Karpas-422 (cell line): ENCODE measurements around the gene NCKAP5. TPM values are rescaled to one million over a fixed set of nuclear protein-coding genes. Genes with fewer than 3 reads are reported as not detected.

Experiments
- DNase-seq: peaks from one replicate; pipeline ENCODE4 v3.0.0-alpha.2; 2015
- H2AFZ ChIP-seq: fragments of 200-600 bp; sonication (generic); 2 replicates; pipeline ENCODE4 v1.6.1; 2014; ENCODE audit warnings: antibody characterized with exemption, low read length, mixed read lengths
- H3K27ac ChIP-seq: fragments of 200-600 bp; sonication (generic); 2 replicates; pipeline ENCODE4 v1.5.1; 2014; ENCODE audit warnings: mild to moderate bottlenecking, low read length, moderate library complexity
- H3K27me3 ChIP-seq: fragments of 200-600 bp; sonication (generic); 2 replicates; pipeline ENCODE4 v1.6.1; 2014; ENCODE audit warnings: low read length, mixed read lengths
- H3K36me3 ChIP-seq: fragments of 200-600 bp; sonication (generic); 2 replicates; pipeline ENCODE4 v1.6.1; 2014; ENCODE audit warnings: low read length, mixed read lengths; ENCODE audit not compliant: insufficient read depth
- H3K4me1 ChIP-seq: fragments of 200-600 bp; sonication (generic); 2 replicates; pipeline ENCODE4 v1.6.1; 2014; ENCODE audit warnings: mild to moderate bottlenecking, low read length, mixed read lengths
- H3K4me2 ChIP-seq: fragments of 200-600 bp; sonication (generic); 2 replicates; pipeline ENCODE4 v1.6.1; 2014; ENCODE audit warnings: low read length, low read depth, mild to moderate bottlenecking; ENCODE audit not compliant: poor library complexity, severe bottlenecking
- H3K4me3 ChIP-seq: fragments of 200-600 bp; sonication (generic); 2 replicates; pipeline ENCODE4 v1.5.1; 2014; ENCODE audit warnings: mild to moderate bottlenecking, antibody characterized with exemption, low read length, mixed read lengths
- H3K79me2 ChIP-seq: fragments of 200-600 bp; sonication (generic); 2 replicates; pipeline ENCODE4 v1.6.1; 2014; ENCODE audit warnings: mild to moderate bottlenecking, low read length, mixed read lengths
- H3K9ac ChIP-seq: fragments of 200-600 bp; sonication (generic); 2 replicates; pipeline ENCODE4 v1.6.0; 2014; ENCODE audit warnings: low read length
- H3K9me2 ChIP-seq: fragments of 200-600 bp; sonication (generic), shearing (Covaris generic); replicated peaks from 2 replicates; pipeline ENCODE4 v1.6.0; 2014; ENCODE audit warnings: mild to moderate bottlenecking, low read length, moderate library complexity; ENCODE audit not compliant: insufficient read depth
- H3K9me3 ChIP-seq: fragments of 300-700, 200-600 bp; sonication (generic); 2 replicates; pipeline ENCODE4 v1.6.1; 2014; ENCODE audit warnings: low read length, mixed read lengths
- H4K20me1 ChIP-seq: fragments of 200-600 bp; sonication (generic); 2 replicates; pipeline ENCODE4 v1.6.1; 2014; ENCODE audit warnings: mild to moderate bottlenecking, antibody characterized with exemption, low read length, low read depth; ENCODE audit not compliant: insufficient read depth
- total RNA-seq: library from RNA; depleted of rRNA; stranded (reverse); fragments of >200 nt; shearing (Covaris generic); gene quantifications from 2 replicates; pipeline ENCODE4 v1.2.3, GENCODE V29; 2014; ENCODE audit warnings: low replicate concordance

Gene NCKAP5
- total RNA-seq, 1 experiment from 2014 or later = not detected

GRCh38 chr2:133098787-133099186 is 469.5 kb downstream of the NCKAP5 start:
- no peak overlapping the region for H3K27ac ChIP-seq
- H3K36me3 ChIP-seq = no peaks in the 10 kb centered on the region
- no peak overlapping the region for H3K9ac ChIP-seq
- H4K20me1 ChIP-seq = no peaks in the 10 kb centered on the region
- no peaks in the 10 kb centered on the region for H3K79me2 ChIP-seq
- no peaks in the 10 kb centered on the region for H3K9me3 ChIP-seq
- DNase-seq = no peak
- H3K4me3 ChIP-seq = no peak overlapping the region
- H3K9me2 ChIP-seq = no peaks in the 10 kb centered on the region
- H3K27me3 ChIP-seq = no peaks in the 10 kb centered on the region
- no peak overlapping the region for H3K4me2 ChIP-seq
- H3K4me1 ChIP-seq = peaks cover 16% of the 10 kb centered on the region
- no peak overlapping the region for H2AFZ ChIP-seq

- H3K27ac ChIP-seq = no peak overlapping the region
- H3K9ac ChIP-seq = no peak overlapping the region
- H3K9me3 ChIP-seq = no peaks in the 10 kb centered on the region
- no peaks in the 10 kb centered on the region for H3K79me2 ChIP-seq
- H3K27me3 ChIP-seq = no peaks in the 10 kb centered on the region
- no peak overlapping the region for H3K4me3 ChIP-seq
- no peaks in the 10 kb centered on the region for H3K36me3 ChIP-seq
- no peak overlapping the region for H3K4me2 ChIP-seq
- no peaks in the 10 kb centered on the region for H4K20me1 ChIP-seq
- H3K9me2 ChIP-seq = no peaks in the 10 kb centered on the region
- no peak for DNase-seq
- peaks cover 13% of the 10 kb centered on the region for H3K4me1 ChIP-seq
- no peak overlapping the region for H2AFZ ChIP-seq
Observed at GRCh38 chr2:133097666-133098065, 470.6 kb downstream of the NCKAP5 start.

GRCh38 chr2:133092571-133092970 is 475.7 kb downstream of the NCKAP5 start:
- no peaks in the 10 kb centered on the region for H4K20me1 ChIP-seq
- H3K79me2 ChIP-seq = no peaks in the 10 kb centered on the region
- H3K27ac ChIP-seq = no peak overlapping the region
- no peak overlapping the region for H3K9ac ChIP-seq
- no peak overlapping the region for H2AFZ ChIP-seq
- H3K4me2 ChIP-seq = no peak overlapping the region
- H3K9me2 ChIP-seq = no peaks in the 10 kb centered on the region
- no peak overlapping the region for H3K4me3 ChIP-seq
- no peaks in the 10 kb centered on the region for H3K36me3 ChIP-seq
- H3K27me3 ChIP-seq = no peaks in the 10 kb centered on the region
- no peak for DNase-seq
- no peaks in the 10 kb centered on the region for H3K4me1 ChIP-seq
- H3K9me3 ChIP-seq = no peaks in the 10 kb centered on the region

- no peak overlapping the region for H3K4me3 ChIP-seq
- no peaks in the 10 kb centered on the region for H3K36me3 ChIP-seq
- no peak for DNase-seq
- no peak overlapping the region for H3K9ac ChIP-seq
- H3K27ac ChIP-seq = no peak overlapping the region
- no peaks in the 10 kb centered on the region for H3K4me1 ChIP-seq
- no peaks in the 10 kb centered on the region for H4K20me1 ChIP-seq
- H3K79me2 ChIP-seq = no peaks in the 10 kb centered on the region
- H3K27me3 ChIP-seq = no peaks in the 10 kb centered on the region
- no peaks in the 10 kb centered on the region for H3K9me2 ChIP-seq
- H3K9me3 ChIP-seq = no peaks in the 10 kb centered on the region
- H3K4me2 ChIP-seq = no peak overlapping the region
- no peak overlapping the region for H2AFZ ChIP-seq
Observed at GRCh38 chr2:133090358-133090757, 477.9 kb downstream of the NCKAP5 start.

GRCh38 chr2:133086176-133086575 is 482.1 kb downstream of the NCKAP5 start:
- Histone ChIP-seq H3K4me2 (no peak overlapping the region), H2AFZ (no peak overlapping the region), H3K27me3 (no peaks in the 10 kb centered on the region), H3K36me3 (no peaks in the 10 kb centered on the region), H3K79me2 (no peaks in the 10 kb centered on the region), H3K4me3 (no peak overlapping the region), H3K27ac (no peak overlapping the region), H3K9ac (no peak overlapping the region), H3K9me2 (no peaks in the 10 kb centered on the region), H3K4me1 (no peaks in the 10 kb centered on the region), H4K20me1 (no peaks in the 10 kb centered on the region), H3K9me3 (no peaks in the 10 kb centered on the region)
- no peak for DNase-seq

- Histone ChIP-seq H3K36me3 (no peaks in the 10 kb centered on the region), H3K4me3 (no peak overlapping the region), H2AFZ (no peak overlapping the region), H3K9ac (no peak overlapping the region), H3K27ac (no peak overlapping the region), H3K9me2 (no peaks in the 10 kb centered on the region), H3K79me2 (no peaks in the 10 kb centered on the region), H4K20me1 (no peaks in the 10 kb centered on the region), H3K4me2 (no peak overlapping the region), H3K27me3 (no peaks in the 10 kb centered on the region), H3K9me3 (no peaks in the 10 kb centered on the region), H3K4me1 (no peaks in the 10 kb centered on the region)
- DNase-seq = no peak
Observed at GRCh38 chr2:133085646-133086045, 482.6 kb downstream of the NCKAP5 start.

- no peak overlapping the region for H2AFZ ChIP-seq
- H3K4me2 ChIP-seq = no peak overlapping the region
- H3K27ac ChIP-seq = no peak overlapping the region
- no peaks in the 10 kb centered on the region for H3K79me2 ChIP-seq
- DNase-seq = no peak
- H3K9ac ChIP-seq = no peak overlapping the region
- H3K27me3 ChIP-seq = no peaks in the 10 kb centered on the region
- H3K4me3 ChIP-seq = no peak overlapping the region
- H4K20me1 ChIP-seq = no peaks in the 10 kb centered on the region
- H3K9me3 ChIP-seq = no peaks in the 10 kb centered on the region
- H3K9me2 ChIP-seq = no peaks in the 10 kb centered on the region
- H3K4me1 ChIP-seq = no peaks in the 10 kb centered on the region
- H3K36me3 ChIP-seq = no peaks in the 10 kb centered on the region
Observed at GRCh38 chr2:133082034-133082433, 486.2 kb downstream of the NCKAP5 start.

GRCh38 chr2:133080822-133081221 is 487.4 kb downstream of the NCKAP5 start:
- no peak overlapping the region for H3K9ac ChIP-seq
- no peak overlapping the region for H3K4me3 ChIP-seq
- no peaks in the 10 kb centered on the region for H4K20me1 ChIP-seq
- H3K4me2 ChIP-seq = no peak overlapping the region
- no peaks in the 10 kb centered on the region for H3K9me3 ChIP-seq
- no peaks in the 10 kb centered on the region for H3K27me3 ChIP-seq
- H3K9me2 ChIP-seq = no peaks in the 10 kb centered on the region
- H3K79me2 ChIP-seq = no peaks in the 10 kb centered on the region
- H3K36me3 ChIP-seq = no peaks in the 10 kb centered on the region
- H3K27ac ChIP-seq = no peak overlapping the region
- no peak for DNase-seq
- no peak overlapping the region for H2AFZ ChIP-seq
- H3K4me1 ChIP-seq = no peaks in the 10 kb centered on the region
